Activated CD8-positive, alpha-beta T cell treated with anti-CD3 and anti-CD28 coated beads for 36 hours (primary cell): ENCODE results near the gene KIR2DL4. TPM values are rescaled to one million over a fixed set of nuclear protein-coding genes. Genes with fewer than 3 reads are reported as not detected.
"Not testable (repeated sequence)": the region's sequence is repeated elsewhere in the genome, so short reads cannot be mapped to it uniquely, and the experiment has no call there.

ENCODE experiments used
- ATAC-seq: fragments of 200-7000 bp; cut with Tn5 transposase; one replicate; pipeline ENCODE4 v1.10.0; 2021; ENCODE audit warnings: mild to moderate bottlenecking, moderate library complexity
- CTCF ChIA-PET: fragments of 350-600 bp; sonication (Branson Sonifier 250); formaldehyde crosslinking; loops from one replicate; lab custom pipeline; 2021; ENCODE audit warnings: antibody characterized with exemption; lab: Charles Lee
- POLR2A ChIA-PET: fragments of 350-600 bp; sonication (Branson Sonifier 250); formaldehyde crosslinking; loops from one replicate; lab custom pipeline; 2021; ENCODE audit warnings: antibody characterized with exemption; lab: Charles Lee
- DNase-seq: peaks from one replicate; pipeline ENCODE4 v3.0.0-alpha.2; 2020
- H3K27ac Mint-ChIP-seq: one replicate; pipeline ENCODE4 v1.8.0; 2021; ENCODE audit warnings: mild to moderate bottlenecking, mixed read lengths
- H3K27me3 Mint-ChIP-seq: one replicate; pipeline ENCODE4 v1.8.0; 2021; ENCODE audit warnings: mixed read lengths
- H3K36me3 Mint-ChIP-seq: one replicate; pipeline ENCODE4 v1.8.0; 2021; ENCODE audit warnings: low read depth, mixed read lengths
- H3K4me1 Mint-ChIP-seq: one replicate; pipeline ENCODE4 v1.8.0; 2021; ENCODE audit warnings: low read depth, mixed read lengths
- H3K4me3 Mint-ChIP-seq: one replicate; pipeline ENCODE4 v1.8.0; 2021; ENCODE audit warnings: mild to moderate bottlenecking, moderate library complexity, mixed read lengths
- H3K9me3 Mint-ChIP-seq: one replicate; pipeline ENCODE4 v1.8.0; 2021; ENCODE audit warnings: mixed read lengths
- intact Hi-C: fragments of 100-400 bp; cut with micrococcal nuclease; formaldehyde crosslinking; loops from one replicate; pipeline ENCODE4 v1.10.0; 2022
- total RNA-seq, 2 experiments: library from RNA; stranded (reverse); gene quantifications; one replicate each; pipeline ENCODE4 v1.2.3, GENCODE V29; 2021
- TF ChIP-seq, protein P1 (sequence below): fragments of 200-600 bp; IDR thresholded peaks from one replicate; pipeline ENCODE4 v1.8.0; 2022; ENCODE audit warnings: antibody characterized with exemption, mild to moderate bottlenecking

The KIR2DL4 gene
- total RNA-seq, 2 experiments from 2014 or later = not detected

DNA sequence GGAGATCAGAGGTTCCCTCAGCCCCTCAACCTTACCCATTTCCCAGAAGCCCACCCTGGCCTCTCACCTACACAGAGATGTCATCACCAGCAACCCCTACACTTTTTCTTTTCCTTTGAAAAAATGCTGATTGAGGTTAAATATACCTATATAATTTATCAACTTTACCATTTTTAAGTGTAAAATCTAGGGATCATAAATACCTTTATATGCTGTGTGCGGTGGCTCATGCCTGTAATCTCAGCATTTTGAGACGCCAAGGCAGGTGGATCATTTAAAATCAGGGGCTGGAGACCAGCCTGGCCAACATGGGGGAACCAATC is 3.1 kb downstream of the KIR2DL4 start:
- Mint-ChIP-seq H3K36me3 (no peaks in the 10 kb centered on the region), H3K9me3 (no peaks in the 10 kb centered on the region), H3K4me1 (no peaks in the 10 kb centered on the region), H3K27me3 (peaks cover 15% of the 10 kb centered on the region), H3K4me3 (no peak overlapping the region), H3K27ac (no peak overlapping the region)
- TF ChIP-seq, protein P1, sequence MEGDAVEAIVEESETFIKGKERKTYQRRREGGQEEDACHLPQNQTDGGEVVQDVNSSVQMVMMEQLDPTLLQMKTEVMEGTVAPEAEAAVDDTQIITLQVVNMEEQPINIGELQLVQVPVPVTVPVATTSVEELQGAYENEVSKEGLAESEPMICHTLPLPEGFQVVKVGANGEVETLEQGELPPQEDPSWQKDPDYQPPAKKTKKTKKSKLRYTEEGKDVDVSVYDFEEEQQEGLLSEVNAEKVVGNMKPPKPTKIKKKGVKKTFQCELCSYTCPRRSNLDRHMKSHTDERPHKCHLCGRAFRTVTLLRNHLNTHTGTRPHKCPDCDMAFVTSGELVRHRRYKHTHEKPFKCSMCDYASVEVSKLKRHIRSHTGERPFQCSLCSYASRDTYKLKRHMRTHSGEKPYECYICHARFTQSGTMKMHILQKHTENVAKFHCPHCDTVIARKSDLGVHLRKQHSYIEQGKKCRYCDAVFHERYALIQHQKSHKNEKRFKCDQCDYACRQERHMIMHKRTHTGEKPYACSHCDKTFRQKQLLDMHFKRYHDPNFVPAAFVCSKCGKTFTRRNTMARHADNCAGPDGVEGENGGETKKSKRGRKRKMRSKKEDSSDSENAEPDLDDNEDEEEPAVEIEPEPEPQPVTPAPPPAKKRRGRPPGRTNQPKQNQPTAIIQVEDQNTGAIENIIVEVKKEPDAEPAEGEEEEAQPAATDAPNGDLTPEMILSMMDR = no peak
- CTCF ChIA-PET = no interaction called here
- DNase-seq (no peak), ATAC-seq (no peak)
- POLR2A ChIA-PET = no interaction called here
- intact Hi-C loops = no loop called here

GRCh38 chr19:54814571-54814970 is 11.2 kb downstream of the KIR2DL4 start:
- ATAC-seq, H3K9me3 Mint-ChIP-seq, H3K36me3 Mint-ChIP-seq, POLR2A ChIA-PET, intact Hi-C loops, DNase-seq, CTCF ChIA-PET, H3K27ac Mint-ChIP-seq, H3K4me1 Mint-ChIP-seq, H3K4me3 Mint-ChIP-seq, H3K27me3 Mint-ChIP-seq: not testable (repeated sequence)

GRCh38 chr19:54816251-54816650 is 12.8 kb downstream of the KIR2DL4 start, which contains the start of gene KIR3DL1:
Gene KIR3DL1, plus strand, starts transcription at chr19:54816468.
- H3K27ac Mint-ChIP-seq, H3K4me3 Mint-ChIP-seq, H3K27me3 Mint-ChIP-seq, H3K9me3 Mint-ChIP-seq, intact Hi-C loops, H3K36me3 Mint-ChIP-seq, CTCF ChIA-PET, DNase-seq, POLR2A ChIA-PET, ATAC-seq, H3K4me1 Mint-ChIP-seq: not testable (repeated sequence)

DNA sequence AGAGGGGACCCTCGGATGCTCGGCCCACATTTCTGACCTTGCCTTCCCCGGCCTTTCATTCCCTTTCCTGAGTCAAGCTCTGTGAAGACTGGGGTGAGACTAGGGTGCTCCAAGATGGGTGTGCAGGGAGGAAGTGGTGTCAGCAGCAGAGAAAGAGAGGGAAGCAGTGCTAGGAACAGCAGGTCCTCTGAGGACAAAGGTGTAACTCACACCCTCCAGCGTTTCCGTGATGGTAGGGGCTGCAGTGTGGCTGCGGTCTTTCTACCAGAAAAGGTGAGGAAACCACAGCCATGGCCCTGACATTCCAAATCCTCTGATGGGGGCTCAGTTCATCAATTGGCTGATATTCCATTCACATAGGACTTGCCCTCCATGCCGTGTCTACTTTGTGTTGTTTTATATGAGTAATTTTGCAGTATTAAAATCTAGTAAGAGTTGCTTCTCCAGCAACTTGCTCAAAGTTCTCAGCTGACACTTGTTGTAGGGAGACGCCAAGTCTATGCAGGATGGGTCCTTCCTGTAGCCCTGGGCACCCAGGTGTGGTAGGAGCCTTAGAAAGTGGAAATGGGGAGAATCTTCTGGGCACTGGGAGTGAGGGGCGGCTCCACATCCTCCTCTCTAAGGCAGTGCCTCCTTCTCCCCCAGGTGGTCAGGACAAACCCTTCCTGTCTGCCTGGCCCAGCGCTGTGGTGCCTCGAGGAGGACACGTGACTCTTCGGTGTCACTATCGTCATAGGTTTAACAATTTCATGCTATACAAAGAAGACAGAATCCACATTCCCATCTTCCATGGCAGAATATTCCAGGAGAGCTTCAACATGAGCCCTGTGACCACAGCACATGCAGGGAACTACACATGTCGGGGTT is 14.5 kb downstream of the KIR2DL4 start:
- POLR2A ChIA-PET = no interaction called here
- ATAC-seq (no peak), DNase-seq (no peak)
- Mint-ChIP-seq H3K4me1 (no peaks in the 10 kb centered on the region), H3K4me3 (no peak overlapping the region), H3K9me3 (no peaks in the 10 kb centered on the region), H3K36me3 (no peaks in the 10 kb centered on the region), H3K27me3 (peaks cover 2% of the 10 kb centered on the region), H3K27ac (no peak overlapping the region)
- TF ChIP-seq, protein P1 = no peak
- intact Hi-C loops = no loop called here
- CTCF ChIA-PET = no interaction called here

GRCh38 chr19:54824416-54824815 is 21.0 kb downstream of the KIR2DL4 start:
- CTCF ChIA-PET, intact Hi-C loops, H3K27ac Mint-ChIP-seq, H3K4me3 Mint-ChIP-seq, H3K36me3 Mint-ChIP-seq, H3K27me3 Mint-ChIP-seq, H3K9me3 Mint-ChIP-seq, ATAC-seq, DNase-seq, POLR2A ChIA-PET, H3K4me1 Mint-ChIP-seq: not testable (repeated sequence)

- ATAC-seq, H3K4me3 Mint-ChIP-seq, H3K9me3 Mint-ChIP-seq, DNase-seq, intact Hi-C loops, H3K36me3 Mint-ChIP-seq, H3K4me1 Mint-ChIP-seq, CTCF ChIA-PET, H3K27ac Mint-ChIP-seq, POLR2A ChIA-PET, H3K27me3 Mint-ChIP-seq: not testable (repeated sequence)
Observed at GRCh38 chr19:54825326-54825725, 21.9 kb downstream of the KIR2DL4 start.

DNA sequence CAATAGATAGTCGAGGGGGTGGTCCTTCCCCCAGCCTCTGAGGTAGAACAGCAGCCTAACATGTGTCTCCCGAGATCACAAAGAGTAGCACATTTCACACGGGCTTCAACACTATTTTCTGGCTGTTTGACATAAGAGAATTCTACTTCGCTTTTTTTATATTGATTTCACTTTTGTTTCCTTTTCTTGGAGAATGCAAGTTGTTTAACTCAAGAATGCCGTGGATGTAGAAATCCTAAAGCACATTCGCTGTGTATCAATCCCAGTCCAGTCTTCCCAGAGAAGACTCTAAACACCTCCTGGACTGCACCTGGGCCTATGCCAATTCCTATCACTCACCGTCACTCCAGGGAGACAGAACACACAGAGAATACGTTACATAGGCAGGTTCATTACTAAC is 24.7 kb downstream of the KIR2DL4 start:
- ATAC-seq, H3K27me3 Mint-ChIP-seq, intact Hi-C loops, H3K9me3 Mint-ChIP-seq, POLR2A ChIA-PET, DNase-seq, CTCF ChIA-PET, H3K4me1 Mint-ChIP-seq, H3K4me3 Mint-ChIP-seq, H3K27ac Mint-ChIP-seq, H3K36me3 Mint-ChIP-seq: not testable (repeated sequence)

DNA sequence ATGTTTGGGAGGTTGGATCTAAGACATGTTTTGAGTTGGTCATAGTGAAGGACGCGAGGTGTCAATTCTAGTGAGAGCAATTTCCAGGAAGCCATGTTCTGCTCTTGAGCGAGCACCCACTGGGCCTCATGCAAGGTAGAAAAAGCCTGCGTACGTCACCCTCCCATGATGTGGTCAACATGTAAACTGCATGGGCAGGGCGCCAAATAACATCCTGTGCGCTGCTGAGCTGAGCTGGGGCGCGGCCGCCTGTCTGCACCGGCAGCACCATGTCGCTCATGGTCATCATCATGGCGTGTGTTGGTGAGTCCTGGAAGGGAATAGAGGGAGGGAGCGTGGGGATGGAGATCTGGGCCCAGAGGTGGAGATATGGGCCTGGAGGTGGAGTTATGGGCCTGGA is 29.1 kb downstream of the KIR2DL4 start, which contains the start of gene KIR2DS4:
KIR2DS4 (plus strand) TSS at position 181 of the 400 bp plus-strand sequence.
- H3K9me3 Mint-ChIP-seq, H3K4me3 Mint-ChIP-seq, POLR2A ChIA-PET, H3K36me3 Mint-ChIP-seq, intact Hi-C loops, DNase-seq, H3K4me1 Mint-ChIP-seq, ATAC-seq, CTCF ChIA-PET, H3K27me3 Mint-ChIP-seq, H3K27ac Mint-ChIP-seq: not testable (repeated sequence)

- CTCF ChIA-PET, H3K27ac Mint-ChIP-seq, H3K27me3 Mint-ChIP-seq, H3K4me3 Mint-ChIP-seq, H3K9me3 Mint-ChIP-seq, POLR2A ChIA-PET, H3K4me1 Mint-ChIP-seq, intact Hi-C loops, DNase-seq, ATAC-seq, H3K36me3 Mint-ChIP-seq: not testable (repeated sequence)
Observed at GRCh38 chr19:54835126-54835525, 31.7 kb downstream of the KIR2DL4 start.

- ATAC-seq, H3K27ac Mint-ChIP-seq, DNase-seq, POLR2A ChIA-PET, H3K36me3 Mint-ChIP-seq, H3K4me3 Mint-ChIP-seq, CTCF ChIA-PET, H3K27me3 Mint-ChIP-seq, H3K9me3 Mint-ChIP-seq, intact Hi-C loops, H3K4me1 Mint-ChIP-seq: not testable (repeated sequence)
Observed at GRCh38 chr19:54837522-54837921, 34.1 kb downstream of the KIR2DL4 start.
